Upper lobe of left lung (tissue), 6 donors: ENCODE results near the gene USP24. TPM values are rescaled to one million over a fixed set of nuclear protein-coding genes. Genes with fewer than 3 reads are reported as not detected.
A peak's percentile ranks its signal among the peaks of the same experiment; 100 is the strongest.

ENCODE experiments used
- ATAC-seq, 2 donors: fragments of 200-7000 bp; cut with Tn5 transposase; one replicate each; pipeline ENCODE4 v1.9.1; 2022; ENCODE audit warnings: mild to moderate bottlenecking in 2 of 2, moderate library complexity in 2 of 2; ENCODE audit not compliant: low FRiP score in 2 of 2
- DNase-seq, 2 donors: peaks; one replicate each; pipeline ENCODE4 v3.0.0-alpha.2; 2019 to 2020
- H3K27ac ChIP-seq, 4 donors: fragments of 200-600 bp; sonication (generic); one replicate each; pipeline ENCODE4 v1.5.1; 2016 to 2019
- H3K27me3 ChIP-seq, 4 donors: fragments of 200-600 bp; sonication (generic); one replicate each; pipeline ENCODE4 v1.5.1; 2017 to 2019
- H3K36me3 ChIP-seq, 4 donors: fragments of 200-600 bp; sonication (generic); one replicate each; pipeline ENCODE4 v1.5.1; 2016 to 2019
- H3K4me1 ChIP-seq, 4 donors: fragments of 200-600 bp; sonication (generic); one replicate each; pipeline ENCODE4 v1.5.1; 2018 to 2019
- H3K4me3 ChIP-seq, 4 donors: fragments of 200-600 bp; sonication (generic); one replicate each; pipeline ENCODE4 v1.5.1; 2017 to 2019; ENCODE audit warnings: mild to moderate bottlenecking in 2 of 4, moderate library complexity in 1 of 4
- H3K9me3 ChIP-seq, 4 donors: fragments of 200-600 bp; sonication (generic); one replicate each; pipeline ENCODE4 v1.5.1; 2018 to 2019
- EP300 ChIP-seq, 4 donors: sonication (generic); formaldehyde crosslinking; IDR thresholded peaks; one replicate each; pipeline ENCODE4 v1.5.1; 2017; ENCODE audit warnings: antibody characterized with exemption in 4 of 4, control low read depth in 2 of 4
- POLR2A ChIP-seq, 4 donors: fragments of 450-650 bp; IDR thresholded peaks; one replicate each; pipeline ENCODE4 v1.5.1; 2016 to 2017; ENCODE audit warnings: antibody characterized with exemption in 4 of 4, mild to moderate bottlenecking in 2 of 4
- POLR2AphosphoS5 ChIP-seq, 2 donors: sonication (generic); formaldehyde crosslinking; IDR thresholded peaks; one replicate each; pipeline ENCODE4 v1.5.1; 2017; ENCODE audit warnings: antibody characterized with exemption in 2 of 2
- WGBS, 2 donors: methylation state at CpG; one replicate each; pipeline ENCODE4 v1.1.5; 2017 to 2018; 5-methylcytosine and 5-hydroxymethylcytosine counted together
- total RNA-seq, 6 donors: library from RNA; depleted of rRNA in 4 of 6; stranded (reverse); fragments of >200 nt in 4 of 6; gene quantifications; one replicate each; pipeline versions ENCODE4 v1.1.0 to v1.2.1, GENCODE V29; 2016 to 2021
- TF ChIP-seq, protein P1 (sequence below), 6 experiments: fragments of 450-650 bp in 4 of 6; fragments of 200-600 bp in 2 of 6; sonication (generic) in 2 of 6; IDR thresholded peaks; one replicate each; pipeline ENCODE4 v1.5.1; 2016 to 2019; ENCODE audit warnings: antibody characterized with exemption in 6 of 6
- donor health status: DM: no; HTN: no; CAD: no; lungs with moderate emphysema.
- donor health status: DM: no; HTN: yes; CAD: no; lungs with severe emphysema.

USP24 gene
- total RNA-seq, 6 donors from 2014 or later = 31.9 to 57.6 (median 41.9) TPM

GRCh38 chr1:55129194-55129728, 85.9 kb downstream of the USP24 start:
- Histone ChIP-seq H3K27ac (no peak overlapping the region), H3K4me3 (no peak overlapping the region), H3K27me3 (no peaks in the 10 kb centered on the region), H3K36me3 (peaks cover 34 to 95% (median 57%) of the 10 kb centered on the region in 4 donors), H3K4me1 (no peaks in the 10 kb centered on the region), H3K9me3 (no peaks in the 10 kb centered on the region)
- peak in 1 of 2 donors; percentile 23 for DNase-seq
- peak in 1 of 2 donors; percentile 51 for ATAC-seq
- no peak for TF ChIP-seq POLR2AphosphoS5 (IDR thresholded peaks at IDR 0.05)
- TF ChIP-seq POLR2A (IDR thresholded peaks at IDR 0.05) = no peak
- TF ChIP-seq EP300 (IDR thresholded peaks at IDR 0.05) = no peak
- TF ChIP-seq, protein P1, sequence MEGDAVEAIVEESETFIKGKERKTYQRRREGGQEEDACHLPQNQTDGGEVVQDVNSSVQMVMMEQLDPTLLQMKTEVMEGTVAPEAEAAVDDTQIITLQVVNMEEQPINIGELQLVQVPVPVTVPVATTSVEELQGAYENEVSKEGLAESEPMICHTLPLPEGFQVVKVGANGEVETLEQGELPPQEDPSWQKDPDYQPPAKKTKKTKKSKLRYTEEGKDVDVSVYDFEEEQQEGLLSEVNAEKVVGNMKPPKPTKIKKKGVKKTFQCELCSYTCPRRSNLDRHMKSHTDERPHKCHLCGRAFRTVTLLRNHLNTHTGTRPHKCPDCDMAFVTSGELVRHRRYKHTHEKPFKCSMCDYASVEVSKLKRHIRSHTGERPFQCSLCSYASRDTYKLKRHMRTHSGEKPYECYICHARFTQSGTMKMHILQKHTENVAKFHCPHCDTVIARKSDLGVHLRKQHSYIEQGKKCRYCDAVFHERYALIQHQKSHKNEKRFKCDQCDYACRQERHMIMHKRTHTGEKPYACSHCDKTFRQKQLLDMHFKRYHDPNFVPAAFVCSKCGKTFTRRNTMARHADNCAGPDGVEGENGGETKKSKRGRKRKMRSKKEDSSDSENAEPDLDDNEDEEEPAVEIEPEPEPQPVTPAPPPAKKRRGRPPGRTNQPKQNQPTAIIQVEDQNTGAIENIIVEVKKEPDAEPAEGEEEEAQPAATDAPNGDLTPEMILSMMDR (IDR thresholded peaks at IDR 0.05) = no peak
- WGBS, 2 donors = 67 to 79% methylated on average over 4 of the region's 4 CpGs

- DNase-seq (no peak), ATAC-seq (no peak)
- TF ChIP-seq POLR2A (IDR thresholded peaks at IDR 0.05) = no peak
- TF ChIP-seq POLR2AphosphoS5 (IDR thresholded peaks at IDR 0.05) = no peak
- TF ChIP-seq EP300 (IDR thresholded peaks at IDR 0.05) = no peak
- TF ChIP-seq, protein P1 (IDR thresholded peaks at IDR 0.05) = no peak
- no peak overlapping the region for H3K4me3 ChIP-seq
- WGBS, 2 donors = 87 to 96% methylated on average over 7 of the region's 7 CpGs
- no peaks in the 10 kb centered on the region for H3K27me3 ChIP-seq
- no peak overlapping the region for H3K27ac ChIP-seq
- H3K36me3 ChIP-seq = peaks cover 40 to 95% (median 57%) of the 10 kb centered on the region in 4 donors
- no peaks in the 10 kb centered on the region for H3K4me1 ChIP-seq
- no peaks in the 10 kb centered on the region for H3K9me3 ChIP-seq
Observed at GRCh38 chr1:55128418-55128995, 86.7 kb downstream of the USP24 start.

DNA sequence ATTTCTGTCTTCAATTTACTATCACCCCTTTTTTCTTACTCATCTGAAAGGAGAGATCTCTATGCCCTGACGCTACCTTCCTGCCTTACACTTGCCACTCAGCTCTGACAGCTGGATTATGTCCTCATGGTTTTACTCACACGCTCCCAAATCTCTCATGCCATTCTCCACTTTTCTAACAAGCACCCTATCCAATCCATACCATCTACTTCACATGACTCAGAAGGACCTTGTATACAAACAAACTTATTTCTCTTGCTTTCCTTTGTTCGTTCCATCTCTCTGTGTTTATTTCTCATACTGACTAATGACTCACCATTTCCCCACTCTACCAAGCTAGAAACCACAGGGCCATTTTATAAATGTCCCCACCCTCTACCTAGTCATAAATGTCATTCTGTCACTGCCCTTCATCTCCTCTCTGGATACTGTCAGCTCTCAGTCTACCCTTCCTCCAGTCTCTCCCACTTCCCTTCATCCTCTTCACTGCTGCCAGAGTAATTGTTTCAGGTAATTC, 87.3 kb downstream of the USP24 start:
- Histone ChIP-seq H3K4me1 (no peaks in the 10 kb centered on the region), H3K36me3 (peaks cover 39 to 95% (median 63%) of the 10 kb centered on the region in 4 donors), H3K9me3 (no peaks in the 10 kb centered on the region), H3K27me3 (no peaks in the 10 kb centered on the region), H3K27ac (no peak overlapping the region), H3K4me3 (no peak overlapping the region)
- DNase-seq = no peak
- no peak for ATAC-seq
- TF ChIP-seq, protein P1 (IDR thresholded peaks at IDR 0.05) = no peak
- TF ChIP-seq EP300 (IDR thresholded peaks at IDR 0.05) (no peak), POLR2A (IDR thresholded peaks at IDR 0.05) (no peak), POLR2AphosphoS5 (IDR thresholded peaks at IDR 0.05) (no peak)
- WGBS, 2 donors = 85 to 95% methylated on average over 3 of the region's 3 CpGs

DNA sequence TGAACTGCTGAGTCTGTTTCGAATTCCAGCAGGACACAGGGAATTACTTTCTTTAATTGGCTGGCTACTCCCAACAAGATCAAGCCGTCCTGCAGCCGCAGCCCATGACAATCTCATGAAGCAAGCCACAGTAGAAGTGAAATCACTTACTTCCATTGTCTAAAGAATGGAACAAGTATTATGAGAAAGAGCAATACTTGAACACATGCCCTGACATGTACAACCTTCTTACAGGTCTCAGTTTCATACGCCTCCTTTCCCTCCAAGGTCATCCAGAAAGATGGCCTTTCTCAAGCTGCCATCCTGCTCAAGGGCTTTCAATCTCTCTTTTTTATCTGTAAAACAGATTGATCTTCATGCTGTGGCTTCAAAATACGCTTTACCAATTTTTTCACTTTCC, 90.7 kb downstream of the USP24 start:
- TF ChIP-seq POLR2A (IDR thresholded peaks at IDR 0.05) (no peak), POLR2AphosphoS5 (IDR thresholded peaks at IDR 0.05) (no peak), EP300 (IDR thresholded peaks at IDR 0.05) (no peak)
- TF ChIP-seq, protein P1 (IDR thresholded peaks at IDR 0.05) = no peak
- WGBS, 2 donors = 93 to 95% methylated on average over 5 of the region's 5 CpGs
- Histone ChIP-seq H3K4me1 (no peaks in the 10 kb centered on the region), H3K27me3 (no peaks in the 10 kb centered on the region), H3K9me3 (no peaks in the 10 kb centered on the region), H3K4me3 (no peak overlapping the region), H3K27ac (no peak overlapping the region), H3K36me3 (peaks cover 33 to 96% (median 80%) of the 10 kb centered on the region in 4 donors)
- ATAC-seq (no peak), DNase-seq (no peak)
